ENCODE results near the gene PAK3.

PAK3 gene

GRCh38 chrX:111119341-111119740, 23.4 kb downstream of the PAK3 start:
- intact Hi-C loops (cut with DNase I; ENCODE audit: low total_unique reads), result no loop called here
- Histone ChIP-seq H3K27me3 (no peaks in the 10 kb centered on the region), H3K9me3 (no peaks in the 10 kb centered on the region), H3K27ac (no peak overlapping the region), H3K36me3 (no peaks in the 10 kb centered on the region), H3K4me3 (no peak overlapping the region), H3K4me1 (peaks cover 0 to 5% (median 0%) of the 10 kb centered on the region in 4 donors)
- DNase-seq, result no peak
- TF ChIP-seq, protein P1, sequence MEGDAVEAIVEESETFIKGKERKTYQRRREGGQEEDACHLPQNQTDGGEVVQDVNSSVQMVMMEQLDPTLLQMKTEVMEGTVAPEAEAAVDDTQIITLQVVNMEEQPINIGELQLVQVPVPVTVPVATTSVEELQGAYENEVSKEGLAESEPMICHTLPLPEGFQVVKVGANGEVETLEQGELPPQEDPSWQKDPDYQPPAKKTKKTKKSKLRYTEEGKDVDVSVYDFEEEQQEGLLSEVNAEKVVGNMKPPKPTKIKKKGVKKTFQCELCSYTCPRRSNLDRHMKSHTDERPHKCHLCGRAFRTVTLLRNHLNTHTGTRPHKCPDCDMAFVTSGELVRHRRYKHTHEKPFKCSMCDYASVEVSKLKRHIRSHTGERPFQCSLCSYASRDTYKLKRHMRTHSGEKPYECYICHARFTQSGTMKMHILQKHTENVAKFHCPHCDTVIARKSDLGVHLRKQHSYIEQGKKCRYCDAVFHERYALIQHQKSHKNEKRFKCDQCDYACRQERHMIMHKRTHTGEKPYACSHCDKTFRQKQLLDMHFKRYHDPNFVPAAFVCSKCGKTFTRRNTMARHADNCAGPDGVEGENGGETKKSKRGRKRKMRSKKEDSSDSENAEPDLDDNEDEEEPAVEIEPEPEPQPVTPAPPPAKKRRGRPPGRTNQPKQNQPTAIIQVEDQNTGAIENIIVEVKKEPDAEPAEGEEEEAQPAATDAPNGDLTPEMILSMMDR (IDR thresholded peaks at IDR 0.05), result no peak

DNA sequence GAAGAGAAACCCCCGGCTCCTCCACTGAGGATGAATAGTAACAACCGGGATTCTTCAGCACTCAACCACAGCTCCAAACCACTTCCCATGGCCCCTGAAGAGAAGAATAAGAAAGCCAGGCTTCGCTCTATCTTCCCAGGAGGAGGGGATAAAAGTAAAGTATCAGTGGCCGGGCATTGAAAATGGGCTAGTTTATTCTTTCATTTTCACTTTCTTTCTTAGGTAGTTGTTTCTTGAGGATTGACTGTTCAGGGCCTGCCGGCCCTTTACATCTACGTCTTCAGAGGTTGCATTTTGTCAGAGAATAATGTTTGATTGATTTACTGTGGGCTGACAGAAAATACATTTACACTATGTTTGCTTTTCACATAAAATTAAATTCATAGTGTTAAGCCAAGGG, 27.1 kb downstream of the PAK3 start:
- Histone ChIP-seq H3K27ac (no peak overlapping the region), H3K9me3 (no peaks in the 10 kb centered on the region), H3K4me3 (no peak overlapping the region), H3K27me3 (no peaks in the 10 kb centered on the region), H3K4me1 (peaks cover 0 to 5% (median 0%) of the 10 kb centered on the region in 4 donors), H3K36me3 (no peaks in the 10 kb centered on the region)
- DNase-seq, result no peak
- intact Hi-C loops (cut with DNase I; ENCODE audit: low total_unique reads), result no loop called here
- TF ChIP-seq, protein P1 (IDR thresholded peaks at IDR 0.05), result no peak

- Histone ChIP-seq H3K4me3 (no peak overlapping the region), H3K36me3 (no peaks in the 10 kb centered on the region), H3K27ac (no peak overlapping the region), H3K9me3 (no peaks in the 10 kb centered on the region), H3K4me1 (peaks cover 0 to 5% (median 0%) of the 10 kb centered on the region in 4 donors), H3K27me3 (no peaks in the 10 kb centered on the region)
- TF ChIP-seq, protein P1 (IDR thresholded peaks at IDR 0.05), result no peak
- intact Hi-C loops (cut with DNase I; ENCODE audit: low total_unique reads), result no loop called here
- no peak for DNase-seq
These were observed 27.7 kb downstream of the PAK3 start for GRCh38 chrX:111123606-111124179.

GRCh38 chrX:111124418-111124817, 28.4 kb downstream of the PAK3 start:
- intact Hi-C loops (cut with DNase I; ENCODE audit: low total_unique reads), result no loop called here
- Histone ChIP-seq H3K4me3 (no peak overlapping the region), H3K4me1 (no peaks in the 10 kb centered on the region), H3K27me3 (no peaks in the 10 kb centered on the region), H3K27ac (no peak overlapping the region), H3K9me3 (no peaks in the 10 kb centered on the region), H3K36me3 (no peaks in the 10 kb centered on the region)
- no peak for DNase-seq
- TF ChIP-seq, protein P1 (IDR thresholded peaks at IDR 0.05), result no peak

GRCh38 chrX:111127038-111127437, 31.0 kb downstream of the PAK3 start:
- no peaks in the 10 kb centered on the region for H3K9me3 ChIP-seq
- intact Hi-C loops (cut with DNase I; ENCODE audit: low total_unique reads), result no loop called here
- H3K27me3 ChIP-seq, result no peaks in the 10 kb centered on the region
- H3K27ac ChIP-seq, result no peak overlapping the region
- no peaks in the 10 kb centered on the region for H3K4me1 ChIP-seq
- TF ChIP-seq, protein P1 (IDR thresholded peaks at IDR 0.05), result no peak
- H3K36me3 ChIP-seq, result no peaks in the 10 kb centered on the region
- H3K4me3 ChIP-seq, result no peak overlapping the region
- no peak for DNase-seq

DNA sequence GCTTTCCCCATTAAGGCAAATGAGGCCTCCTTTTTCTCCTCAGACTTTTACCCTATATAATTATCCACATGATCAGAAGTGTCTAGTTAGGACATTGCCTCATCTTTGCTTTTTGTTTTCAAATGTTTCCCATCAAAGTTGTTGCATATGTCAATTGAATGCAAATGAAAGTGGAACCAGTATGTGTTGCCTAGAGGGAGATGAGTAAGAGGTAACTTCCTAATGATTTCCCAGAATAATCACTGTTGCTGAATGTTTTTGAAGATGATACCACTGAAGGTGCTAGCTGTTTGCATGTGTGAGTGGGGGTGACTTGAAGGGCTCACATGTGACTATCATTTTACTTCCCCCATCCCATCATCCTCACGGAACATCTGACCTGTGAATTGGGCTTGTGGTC, 33.9 kb downstream of the PAK3 start:
- Histone ChIP-seq H3K4me1 (no peaks in the 10 kb centered on the region), H3K9me3 (no peaks in the 10 kb centered on the region), H3K27ac (no peak overlapping the region), H3K4me3 (no peak overlapping the region), H3K36me3 (no peaks in the 10 kb centered on the region), H3K27me3 (no peaks in the 10 kb centered on the region)
- intact Hi-C loops (cut with DNase I; ENCODE audit: low total_unique reads), result no loop called here
- TF ChIP-seq, protein P1 (IDR thresholded peaks at IDR 0.05), result no peak
- DNase-seq, result no peak
